Measurements from ENCODE around the gene DNAJB11. TPM values are rescaled to one million over a fixed set of nuclear protein-coding genes. Genes with fewer than 3 reads are reported as not detected.

DNAJB11 gene
- polyA plus RNA-seq, 4 donors: 59.2 to 84.3 (median 73.5) TPM

Other genes with a start within 250 kb of the DNAJB11 start
- gene DGKG, start 208.5 kb upstream of the DNAJB11 start, polyA plus RNA-seq (ENCODE audit: insufficient read length in 4 of 4): under 1 TPM; 0.39 to 0.56 (median 0.50) TPM
- 10 to 100 TPM in 1 of 4 donors, 1 to 10 TPM in 3; 3.4 to 13.1 (median 6.3) TPM for gene CRYGS, start 26.3 kb upstream of the DNAJB11 start, polyA plus RNA-seq (ENCODE audit: insufficient read length in 4 of 4)
- 10 to 100 TPM; 19.3 to 23.3 (median 19.4) TPM for gene TBCCD1, start 3.4 kb upstream of the DNAJB11 start, polyA plus RNA-seq (ENCODE audit: insufficient read length in 4 of 4)
- gene AHSG, start 42.3 kb downstream of the DNAJB11 start, polyA plus RNA-seq (ENCODE audit: insufficient read length in 4 of 4): 10 to 100 TPM in 1 of 4 donors, 1 to 10 TPM in 1, under 1 TPM in 2; 0.26 to 69.3 (median 1.2) TPM
- gene FETUB, start 69.7 kb downstream of the DNAJB11 start, polyA plus RNA-seq (ENCODE audit: insufficient read length in 4 of 4): under 1 TPM; 0.14 to 0.23 (median 0.21) TPM
- 1 to 10 TPM in 3 of 4 donors, under 1 TPM in 1; 0.89 to 2.5 (median 1.7) TPM for gene HRG, start 95.3 kb downstream of the DNAJB11 start, polyA plus RNA-seq (ENCODE audit: insufficient read length in 4 of 4)
- 100 to 1,000 TPM in 3 of 4 donors, 1 to 10 TPM in 1; 8.3 to 169 (median 132) TPM for gene KNG1, start 146.6 kb downstream of the DNAJB11 start, polyA plus RNA-seq (ENCODE audit: insufficient read length in 4 of 4)
- 1,000 to 10,000 TPM in 1 of 4 donors, 100 to 1,000 TPM in 3; 730 to 1,033 (median 790) TPM for gene EIF4A2, start 212.9 kb downstream of the DNAJB11 start, polyA plus RNA-seq (ENCODE audit: insufficient read length in 4 of 4)
- gene RFC4, start 235.8 kb downstream of the DNAJB11 start, polyA plus RNA-seq (ENCODE audit: insufficient read length in 4 of 4): 10 to 100 TPM; 45.9 to 58.1 (median 52.8) TPM